ENCODE results near the gene GDPD4.

GRCh38 chr11:77322506-77322905 is 21.0 kb upstream of the GDPD4 start:
- no peak for TF ChIP-seq CTCF (IDR thresholded peaks at IDR 0.05)
- no peak for TF ChIP-seq POLR2A (IDR thresholded peaks at IDR 0.05)
- no peak for TF ChIP-seq POLR2AphosphoS5 (IDR thresholded peaks at IDR 0.05)

Measured in stomach (tissue), 4 donors.